GM21526 (cell line): Measurements from ENCODE around the gene GSG1.

ENCODE experiments used
- ATAC-seq: cut with Tn5 transposase; IDR thresholded peaks from one replicate; pipeline ENCODE4 v1.9.1; 2021; ENCODE audit warnings: moderate library complexity; ENCODE audit not compliant: unreplicated experiment, low FRiP score

The GSG1 gene

DNA sequence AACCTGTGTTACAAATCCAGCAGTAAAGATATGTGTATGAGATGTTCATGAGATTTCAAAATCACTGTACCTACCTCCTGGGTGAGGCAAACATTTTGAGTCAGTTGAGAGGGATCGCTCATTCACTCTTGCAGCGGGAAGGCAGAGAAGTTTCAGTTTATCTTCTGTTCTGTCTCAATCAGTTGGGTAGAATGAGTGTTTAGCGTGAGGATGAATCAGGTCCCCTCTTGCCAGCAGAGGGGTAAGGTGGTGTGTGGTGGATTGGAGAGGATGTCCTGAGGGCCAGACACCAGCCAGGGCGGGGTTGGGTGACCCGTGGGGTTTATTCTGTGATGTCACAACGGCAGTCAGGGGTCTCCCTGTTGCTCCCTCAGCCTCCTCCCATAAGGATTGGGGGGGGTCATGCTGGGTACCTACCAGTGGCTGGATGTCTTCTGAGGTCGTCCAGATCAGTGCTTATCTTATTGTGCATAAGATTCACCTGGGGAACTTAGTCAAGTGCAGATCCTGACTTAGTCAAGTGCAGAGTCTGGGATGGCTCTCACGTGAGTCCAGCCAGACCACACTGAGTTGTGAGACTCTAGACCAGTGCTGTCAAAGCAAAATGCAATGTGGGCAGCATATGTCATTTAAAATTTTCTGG is at the start of gene GSG1:
Gene GSG1, minus strand, starts transcription at position 277 of the 643 bp plus-strand sequence. Its CDS starts 155 bp downstream, at position 122.
- no peak for ATAC-seq

GRCh38 chr12:13153180-13153579 is 49.7 kb upstream of the GSG1 start:
- ATAC-seq: no peak

DNA sequence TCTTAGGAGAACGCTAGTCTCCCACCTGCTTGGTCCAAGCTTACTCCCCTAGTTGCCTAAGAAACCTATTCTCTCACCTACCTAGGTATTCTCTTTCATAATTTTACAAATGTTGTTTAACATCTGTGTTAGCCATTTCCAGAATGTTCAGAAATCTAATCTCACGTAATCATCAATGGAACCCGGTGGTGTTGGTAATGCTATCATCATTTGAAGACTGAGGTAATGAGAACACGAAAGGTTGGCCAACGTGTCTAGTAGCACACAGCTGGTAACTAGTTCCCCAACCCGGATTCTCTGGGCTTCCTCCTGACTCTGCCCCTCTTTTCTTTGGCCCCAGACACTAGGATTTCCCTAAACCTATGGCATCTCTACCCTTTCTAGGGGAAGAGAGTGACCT is 49.3 kb upstream of the GSG1 start:
- no peak for ATAC-seq

DNA sequence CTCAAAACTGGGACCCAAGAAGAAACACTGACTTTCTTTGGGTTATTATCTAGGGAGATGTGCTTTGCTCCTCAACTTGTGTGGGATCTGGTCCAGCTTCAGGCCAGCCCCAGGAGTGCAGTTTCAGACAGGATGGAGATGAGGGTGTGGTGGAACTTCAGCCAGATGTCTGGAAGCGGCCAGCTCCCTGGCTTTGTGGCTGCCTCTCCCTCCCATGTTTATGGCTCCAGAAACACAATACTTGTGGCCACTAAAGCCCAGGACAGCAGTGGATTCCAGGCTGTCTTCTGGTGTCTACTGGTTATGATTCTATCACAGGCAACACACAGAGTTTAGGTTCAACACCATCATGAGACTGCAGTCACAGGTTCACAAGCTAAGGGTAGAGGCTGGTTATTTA is 48.8 kb upstream of the GSG1 start:
- ATAC-seq: no peak

DNA sequence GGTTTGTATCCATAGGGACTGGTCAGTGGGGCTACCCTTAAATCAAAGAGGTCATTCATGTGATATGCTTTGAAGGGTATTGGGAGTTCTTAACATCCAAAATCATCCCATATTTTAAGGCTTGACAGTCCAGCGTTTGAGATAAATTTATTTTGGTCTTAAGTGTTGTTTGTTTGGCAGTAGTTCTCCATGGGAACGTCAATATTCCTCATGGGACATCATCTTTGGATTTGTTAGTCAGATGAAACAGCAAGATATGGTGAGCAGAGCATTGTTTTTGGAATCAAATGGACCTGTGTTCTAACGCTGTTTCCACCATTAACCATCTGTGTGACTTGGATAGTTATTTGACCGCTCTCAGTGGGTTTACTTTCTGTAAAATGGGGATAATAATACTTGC is 45.9 kb upstream of the GSG1 start:
- ATAC-seq: no peak

DNA sequence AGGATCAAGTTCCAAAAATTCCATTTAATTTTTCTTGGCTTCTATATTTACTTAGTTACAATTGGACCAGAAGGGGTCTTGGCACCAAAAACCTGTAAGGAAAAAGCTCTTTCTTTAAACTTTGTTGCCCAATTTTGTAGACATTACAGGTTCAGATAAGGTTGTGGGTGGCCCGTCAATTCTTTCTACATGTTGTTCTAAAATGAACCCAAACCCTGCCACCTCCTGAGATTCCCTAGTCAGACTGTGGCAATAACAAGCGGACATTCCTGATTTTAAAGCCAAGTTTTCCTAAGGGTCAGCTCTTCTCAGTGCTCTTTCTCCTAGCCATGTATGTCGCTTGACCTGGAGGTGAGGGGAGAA is 45.0 kb upstream of the GSG1 start:
- ATAC-seq: no peak

DNA sequence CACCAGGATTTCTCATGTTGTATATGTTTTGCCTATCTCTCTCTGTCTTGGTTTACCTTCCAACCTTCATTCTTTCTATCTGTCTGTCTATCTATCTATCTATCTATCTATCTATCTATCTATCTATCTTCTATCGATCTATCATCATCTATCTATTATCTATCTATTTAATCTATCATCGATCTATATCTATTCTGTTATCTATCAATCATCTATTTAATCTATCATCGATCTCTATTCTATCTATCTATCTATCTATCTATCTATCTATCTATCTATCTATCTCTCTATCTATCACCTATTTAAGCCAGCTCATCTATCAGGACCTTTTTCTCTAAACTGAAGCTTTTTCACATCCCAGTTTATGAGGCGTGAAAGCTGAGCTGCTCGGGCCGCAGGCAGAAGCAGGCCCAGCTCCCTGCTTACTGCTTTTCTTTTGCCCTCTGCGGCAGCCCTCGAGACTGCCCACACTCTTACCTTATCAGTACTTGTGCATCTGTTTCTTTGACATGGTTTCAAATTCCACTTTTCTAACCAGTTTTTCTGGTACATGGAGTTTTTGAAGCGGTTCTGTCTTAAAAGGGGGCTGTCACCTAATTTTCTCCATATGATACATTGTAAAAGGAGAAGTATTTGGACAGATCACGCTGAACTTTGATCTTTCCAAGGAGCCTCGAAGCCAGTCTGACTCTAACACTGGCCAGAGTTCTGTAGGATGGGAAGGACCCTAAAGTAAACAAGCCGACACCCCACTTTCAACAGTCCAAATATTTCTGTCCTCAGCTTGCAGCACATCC is 44.4 kb upstream of the GSG1 start:
- no peak for ATAC-seq

- no peak for ATAC-seq
These were observed 43.0 kb upstream of the GSG1 start for GRCh38 chr12:13146336-13146938.

GRCh38 chr12:13144266-13144828 is 40.9 kb upstream of the GSG1 start:
- ATAC-seq: no peak

GRCh38 chr12:13142747-13143146 is 39.3 kb upstream of the GSG1 start:
- no peak for ATAC-seq

GRCh38 chr12:13141686-13142085 is 38.2 kb upstream of the GSG1 start:
- no peak for ATAC-seq

GRCh38 chr12:13135371-13136178 is 32.1 kb upstream of the GSG1 start:
- no peak for ATAC-seq

- no peak for ATAC-seq
These were observed 30.4 kb upstream of the GSG1 start for GRCh38 chr12:13133886-13134285.

- ATAC-seq: no peak
These were observed 27.5 kb upstream of the GSG1 start for GRCh38 chr12:13130981-13131380.

DNA sequence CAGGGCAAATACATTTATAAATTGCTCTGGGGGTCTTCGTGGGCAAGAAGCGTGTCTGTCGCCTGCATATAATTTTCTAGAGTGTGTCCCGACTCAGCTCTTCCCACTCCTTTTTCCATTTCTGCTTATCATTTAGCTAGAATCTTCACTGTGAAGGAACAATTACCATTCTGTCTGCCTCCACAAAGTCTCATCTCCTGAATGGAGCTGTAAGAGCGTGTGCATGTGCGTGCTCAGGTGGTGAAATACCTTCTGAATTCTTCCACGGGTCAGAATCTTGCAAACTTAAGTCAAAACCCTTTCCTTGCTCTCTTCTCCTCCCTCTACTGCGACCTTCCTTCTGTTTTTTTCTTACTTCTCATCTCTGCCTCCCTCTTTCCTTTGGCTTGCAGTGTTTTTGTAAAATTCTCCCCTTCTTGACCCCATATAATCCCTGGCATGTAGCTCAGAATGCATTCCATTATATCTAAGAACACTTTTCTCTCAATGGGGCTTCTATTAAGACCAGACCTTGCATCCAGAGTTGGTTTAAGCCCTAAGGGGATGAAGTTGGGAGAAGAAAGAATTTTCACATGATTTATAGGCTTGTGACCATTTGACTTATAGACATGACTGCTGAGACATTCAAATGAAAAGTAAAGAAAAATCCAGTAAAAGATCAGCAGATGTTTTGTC is 25.0 kb upstream of the GSG1 start:
- ATAC-seq: no peak

DNA sequence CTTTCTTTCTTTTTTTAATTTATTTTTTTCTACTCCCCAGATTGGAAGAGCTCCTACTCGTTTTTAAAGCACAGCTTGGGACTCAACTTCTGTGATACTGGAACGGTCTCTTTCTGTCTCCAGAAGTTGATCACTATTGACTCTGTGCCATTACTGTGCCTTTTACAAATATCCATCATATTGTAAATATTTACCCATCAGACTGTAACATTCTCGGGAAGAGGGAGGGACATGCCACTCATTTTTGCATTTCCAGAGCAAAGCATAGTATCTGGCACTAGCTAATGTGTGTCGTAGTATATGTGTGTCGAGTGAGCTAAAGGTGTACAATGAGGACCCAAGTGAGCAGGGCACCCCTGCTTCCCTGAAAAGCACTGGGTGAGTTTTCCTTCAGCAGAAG is 24.0 kb upstream of the GSG1 start:
- ATAC-seq: no peak

GRCh38 chr12:13126494-13126893 is 23.0 kb upstream of the GSG1 start:
- ATAC-seq: no peak

DNA sequence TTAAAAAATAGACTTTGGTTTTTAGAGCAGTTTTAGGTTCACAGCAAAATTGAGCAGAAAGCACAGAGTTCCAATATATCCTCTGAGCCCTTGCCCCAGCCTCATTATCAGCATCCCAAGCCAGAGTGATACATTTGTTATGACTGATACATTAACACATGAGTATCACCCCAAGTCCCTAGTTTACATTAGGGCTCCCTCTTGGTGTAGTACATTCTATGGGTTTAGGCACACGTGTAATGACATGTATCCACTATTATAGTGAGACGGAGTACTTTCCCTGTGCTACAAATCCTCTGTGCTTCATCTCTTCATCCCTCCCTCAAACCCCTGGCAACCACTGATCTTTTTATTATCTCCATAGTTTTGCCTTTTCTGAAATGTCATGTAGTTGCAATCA is 22.5 kb upstream of the GSG1 start:
- ATAC-seq: no peak

DNA sequence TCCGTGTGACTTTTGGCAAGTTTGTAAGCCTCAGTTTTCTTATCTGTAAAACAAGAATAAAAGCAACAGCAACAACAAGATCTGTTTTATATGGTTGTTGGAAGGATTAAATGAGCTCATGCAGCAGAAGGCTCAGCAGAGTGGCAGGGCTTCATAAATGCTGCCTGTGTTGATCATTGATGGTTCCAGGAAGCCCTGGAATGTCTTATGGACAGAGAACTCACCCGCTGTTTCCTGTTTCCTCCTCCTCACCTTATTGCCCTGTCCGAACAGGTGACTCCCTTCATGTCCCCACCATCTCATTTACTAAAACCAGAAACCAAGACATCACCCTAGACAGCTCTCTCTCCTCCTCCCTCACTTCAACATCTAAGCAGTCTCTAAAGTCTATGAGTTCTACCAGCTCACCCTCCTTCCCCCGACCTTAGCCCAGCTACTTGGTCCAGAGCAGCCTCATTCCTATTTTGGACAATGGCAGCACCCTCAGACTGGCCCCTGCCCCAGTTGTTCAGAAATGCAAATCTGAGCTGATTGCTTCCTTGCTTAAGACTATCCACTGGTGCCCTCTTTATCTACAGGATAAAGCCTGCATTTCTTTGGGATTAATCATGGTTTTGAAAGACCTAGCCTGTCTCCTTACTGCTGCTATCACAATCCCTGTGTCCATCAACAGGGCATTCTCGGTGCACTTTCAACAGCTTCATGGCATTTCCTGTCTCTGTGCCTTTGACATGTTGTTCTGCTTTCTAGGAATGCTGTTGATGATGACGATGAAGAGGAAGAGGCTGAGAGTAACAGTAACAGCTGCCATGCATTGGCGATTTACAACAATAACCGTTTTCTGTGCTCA is 21.4 kb upstream of the GSG1 start:
- no peak for ATAC-seq
